Activated CD4-positive, alpha-beta T cell treated with anti-CD3 and anti-CD28 coated beads, Interleukin-10, Interleukin-2, amounts not matched to agents 100 ng/mL and 50 ng/mL, durations not matched to agents 16 hours and 8 hours (primary cell): ENCODE data around the gene C21orf91.
A peak's percentile ranks its signal among the peaks of the same experiment; 100 is the strongest.

Experiments
- DNase-seq: peaks from one replicate; pipeline ENCODE4 v3.0.0-alpha.2; 2020

Gene C21orf91

DNA sequence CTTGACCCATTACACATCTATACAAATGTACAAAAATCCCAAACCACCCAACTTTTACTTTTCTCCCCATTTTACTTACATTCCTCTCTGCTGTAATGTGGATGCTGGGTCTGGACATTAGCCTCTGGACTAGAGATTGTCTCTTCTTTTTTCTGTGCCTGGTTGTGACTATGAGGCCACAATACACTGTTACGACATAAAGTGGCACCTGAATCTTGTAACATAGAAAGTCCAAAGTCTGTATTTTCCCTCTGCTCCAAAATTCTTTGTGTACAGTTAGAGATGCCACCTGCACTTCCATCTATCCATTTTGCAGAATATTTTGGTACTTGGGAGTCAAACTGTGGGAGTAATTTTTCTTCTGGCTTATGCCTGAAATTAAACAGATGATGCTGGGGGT lies 22.7 kb downstream of the C21orf91 start:
- no peak for DNase-seq

DNA sequence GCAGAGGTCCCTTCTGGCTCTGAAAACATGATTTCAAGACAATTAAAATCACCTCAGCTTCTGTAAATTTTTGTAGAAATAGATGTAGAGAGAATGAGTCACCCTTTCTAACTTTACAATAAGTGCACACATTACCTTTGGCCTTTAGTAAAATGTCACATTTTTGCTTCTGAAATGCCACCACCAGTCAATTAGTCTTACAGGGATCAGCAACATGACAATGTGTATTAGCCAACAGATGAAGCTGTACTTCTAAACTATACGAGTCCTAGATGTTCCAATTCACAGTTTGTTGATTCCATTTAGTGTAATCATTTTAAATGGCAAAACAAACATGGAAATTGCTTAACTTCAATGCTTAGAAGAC lies 23.1 kb downstream of the C21orf91 start:
- no peak for DNase-seq

DNA sequence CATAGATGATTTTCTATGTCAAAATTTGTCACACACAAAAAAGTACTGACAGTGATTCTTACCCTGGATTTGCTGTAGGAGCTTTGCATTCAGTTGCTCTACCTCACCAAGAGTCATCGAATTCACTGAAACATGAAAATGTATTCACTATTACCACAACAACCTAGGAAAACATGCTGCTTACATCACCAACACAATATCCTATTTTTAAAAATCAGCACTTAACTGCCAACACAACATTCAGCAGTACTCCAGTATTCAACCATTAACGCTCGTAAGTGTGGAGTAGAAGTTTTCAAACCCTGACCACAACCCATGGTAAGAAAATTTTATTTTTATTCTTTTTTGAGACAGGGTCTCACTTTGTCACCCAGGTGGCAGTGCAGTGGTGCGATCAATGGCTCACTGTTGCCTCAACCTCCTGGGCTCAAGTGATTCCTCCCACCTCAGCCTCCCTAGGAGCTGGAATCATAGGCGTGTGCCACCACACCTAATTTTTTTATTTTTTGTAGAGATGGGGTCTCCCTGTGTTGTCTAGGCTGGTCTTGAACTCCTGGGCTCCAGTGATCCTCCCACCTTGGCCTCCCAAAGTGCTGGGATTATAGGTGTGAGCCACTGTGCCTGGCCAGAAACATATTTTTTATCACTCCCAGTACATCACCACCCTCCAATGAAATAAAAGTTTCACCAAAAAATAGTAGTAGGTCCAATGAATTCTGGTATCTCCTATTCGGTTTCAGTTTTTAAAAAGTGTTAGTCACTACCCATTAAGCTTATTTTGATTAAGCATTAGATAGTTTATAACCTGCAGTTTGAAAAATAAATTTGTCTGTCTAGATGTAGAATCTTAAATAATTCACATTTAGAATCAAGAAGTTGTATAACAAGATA lies 23.8 kb downstream of the C21orf91 start:
- no peak for DNase-seq

DNA sequence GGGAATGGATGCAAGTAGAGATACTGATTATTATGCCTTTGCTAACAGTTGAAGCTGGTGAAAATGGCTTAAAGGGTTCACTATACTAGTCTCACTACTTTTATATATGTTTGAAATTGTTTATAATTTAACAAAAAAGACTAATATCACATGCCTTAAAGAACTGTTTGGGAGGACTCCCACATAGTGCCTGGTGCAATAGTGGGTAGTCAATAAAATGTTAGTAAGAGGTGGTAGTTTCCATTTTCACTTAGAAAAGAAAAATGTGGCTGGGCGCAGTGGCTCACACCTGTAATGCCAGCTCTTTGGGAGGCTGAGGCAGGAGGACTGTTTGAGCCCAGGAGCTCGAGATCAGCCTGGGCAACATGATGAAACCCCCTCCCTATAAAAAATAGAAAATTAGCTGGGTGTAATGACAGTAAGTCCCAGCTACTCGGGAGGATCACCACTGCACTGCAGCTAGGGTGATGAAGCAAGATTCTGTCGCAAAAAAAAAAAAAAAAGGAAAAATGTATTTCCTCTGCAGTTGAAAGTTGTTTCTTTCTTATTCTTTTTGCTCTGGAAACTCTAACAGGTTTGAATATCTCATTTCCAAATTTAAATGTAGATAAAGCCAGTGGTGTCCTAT lies 24.5 kb downstream of the C21orf91 start:
- DNase-seq = no peak

DNA sequence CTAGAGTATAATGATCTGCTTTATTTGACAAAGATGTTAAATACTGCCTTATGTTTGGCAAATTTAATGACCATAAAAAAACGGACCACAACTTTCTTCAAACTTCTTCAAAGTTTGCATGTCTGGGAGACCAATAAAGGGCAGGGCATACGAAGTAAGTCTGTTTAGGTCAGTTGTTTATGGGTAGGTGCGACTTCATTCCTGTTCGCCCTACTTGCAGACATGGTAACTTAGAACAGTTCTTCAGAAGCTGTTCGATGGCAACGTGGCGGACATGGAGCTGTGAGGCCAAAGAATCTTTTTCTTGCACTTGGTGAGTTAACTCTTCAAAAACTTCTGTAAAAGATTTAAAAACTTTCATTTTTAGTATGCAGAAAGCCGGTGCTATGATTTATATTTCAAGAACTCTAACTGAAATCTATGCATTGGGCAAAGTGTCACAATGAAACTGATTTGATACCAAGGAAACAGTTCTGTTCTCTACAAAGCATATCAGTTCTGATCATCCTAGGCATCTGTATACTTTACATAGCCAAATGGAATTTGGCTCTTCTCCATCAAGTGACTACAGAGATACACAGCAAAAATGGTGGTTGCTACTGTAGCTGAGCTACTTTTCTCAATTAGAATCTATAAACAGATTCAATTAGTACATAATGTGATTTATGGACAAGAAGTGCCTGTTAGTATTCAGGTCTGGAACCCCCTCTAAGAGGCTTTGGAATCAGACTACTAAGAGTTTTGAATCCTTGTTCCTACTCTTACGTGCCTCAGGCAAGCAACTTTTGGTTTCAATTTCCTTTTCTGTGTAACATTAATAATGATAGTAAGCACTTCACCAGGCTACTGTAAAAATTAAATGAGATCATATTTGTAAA lies 25.7 kb downstream of the C21orf91 start:
- DNase-seq = peak; percentile 68

DNA sequence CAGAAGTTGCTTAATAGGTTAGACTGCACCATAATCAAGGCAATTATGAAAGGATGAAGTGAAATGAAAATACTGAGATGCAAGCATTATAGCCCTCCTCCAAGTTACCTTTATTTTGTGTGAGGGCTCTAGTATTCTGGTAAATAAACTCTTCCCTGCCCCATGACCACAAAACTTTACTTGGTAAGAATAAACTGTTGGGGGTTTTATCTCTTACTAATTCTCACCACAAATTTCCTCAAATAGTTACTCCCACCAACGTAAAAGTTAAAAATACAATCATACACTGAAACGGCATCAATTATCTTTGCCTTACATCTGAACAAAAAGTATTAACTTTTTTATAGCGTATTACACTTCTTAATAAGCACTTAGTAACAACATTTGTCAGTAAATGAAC lies 29.5 kb downstream of the C21orf91 start:
- peak; percentile 70 for DNase-seq

DNA sequence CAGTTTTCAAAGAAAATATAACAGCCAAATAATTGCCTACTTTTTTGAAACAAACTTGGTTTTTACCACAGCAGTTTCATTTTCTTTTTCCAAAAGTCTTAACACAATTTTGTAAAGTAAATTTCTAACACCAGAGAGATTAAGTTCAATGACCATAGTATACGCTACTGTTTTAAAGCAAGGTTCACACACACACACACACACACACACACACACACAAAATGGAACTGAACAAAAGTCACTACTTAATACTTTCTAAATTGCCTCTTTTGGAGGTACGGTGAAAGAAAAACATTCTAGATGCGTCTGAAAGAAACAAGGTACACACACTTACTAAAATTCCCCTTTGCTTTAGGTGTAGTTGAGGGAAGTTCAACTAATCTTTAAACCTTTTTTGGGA lies 30.1 kb downstream of the C21orf91 start:
- DNase-seq = no peak

- DNase-seq = no peak
Observed at GRCh38 chr21:17786851-17787181, 32.3 kb downstream of the C21orf91 start.

- peak; percentile 83 for DNase-seq
Observed at GRCh38 chr21:17786071-17786850, 32.9 kb downstream of the C21orf91 start.

DNA sequence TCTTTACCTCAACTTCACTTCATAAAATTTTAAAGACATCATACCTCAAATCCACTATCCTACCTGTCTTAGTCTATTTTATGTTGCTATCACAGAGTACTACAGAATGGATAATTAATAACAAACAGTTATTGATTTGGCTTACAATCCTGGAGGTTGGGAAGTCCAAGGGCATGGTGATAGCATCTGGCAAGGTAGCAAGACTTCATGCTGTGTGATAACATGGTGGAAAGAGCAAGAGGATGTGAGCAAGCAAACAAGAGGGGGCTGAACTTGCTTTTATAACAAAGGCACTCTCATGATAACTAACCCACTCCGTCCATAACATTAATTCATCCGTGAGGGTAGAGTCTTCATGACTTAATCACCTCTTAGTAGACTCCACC lies 33.8 kb downstream of the C21orf91 start:
- DNase-seq = no peak

GRCh38 chr21:17784604-17785402 lies 34.4 kb downstream of the C21orf91 start:
- peak; percentile 89 for DNase-seq

- DNase-seq = peak; percentile 63
Observed at GRCh38 chr21:17784180-17784598, 35.0 kb downstream of the C21orf91 start.

GRCh38 chr21:17783481-17784179 lies 35.5 kb downstream of the C21orf91 start:
- peak; percentile 60 for DNase-seq

DNA sequence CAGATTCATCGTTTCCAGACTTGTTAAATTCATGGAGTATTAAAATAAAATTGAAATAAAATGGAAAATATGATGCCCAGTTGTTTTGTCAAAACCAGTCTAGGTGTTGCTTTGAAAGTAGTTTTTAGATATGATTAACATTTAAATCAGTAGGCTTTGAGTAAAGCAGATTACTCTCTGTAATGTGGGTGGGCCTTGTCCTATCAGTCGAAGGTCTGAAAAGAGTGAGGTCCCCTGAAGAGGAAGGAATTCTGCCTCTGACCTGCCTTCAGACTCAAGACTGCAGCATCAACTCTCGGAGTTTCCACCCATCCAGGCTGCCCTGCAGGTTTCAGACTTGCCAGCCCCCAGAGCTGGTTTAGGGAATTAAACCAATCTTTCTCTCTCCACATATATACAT lies 36.2 kb downstream of the C21orf91 start:
- no peak for DNase-seq

GRCh38 chr21:17782051-17782450 lies 37.1 kb downstream of the C21orf91 start:
- no peak for DNase-seq

- DNase-seq = no peak
Observed at GRCh38 chr21:17781524-17781923, 37.6 kb downstream of the C21orf91 start.

DNA sequence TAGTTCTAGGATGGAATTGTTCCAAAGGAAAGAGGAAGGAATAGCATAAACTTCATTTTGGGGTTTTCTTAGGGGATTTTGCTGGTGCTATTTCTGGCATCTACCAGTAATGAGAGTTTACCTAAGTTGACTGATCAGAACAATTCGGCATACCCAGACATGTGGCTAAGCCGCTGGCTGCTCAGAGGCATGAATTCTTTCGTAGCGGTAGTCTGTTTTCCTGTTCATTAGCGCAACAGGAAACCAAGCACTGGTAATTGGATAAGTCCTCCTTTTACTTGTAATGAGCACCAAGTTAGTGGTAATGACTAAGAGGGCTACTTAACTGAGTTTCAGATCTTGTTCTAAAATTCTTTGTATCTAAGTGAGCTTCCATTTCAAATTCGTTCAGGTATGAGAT lies 38.6 kb downstream of the C21orf91 start:
- peak; percentile 82 for DNase-seq

DNA sequence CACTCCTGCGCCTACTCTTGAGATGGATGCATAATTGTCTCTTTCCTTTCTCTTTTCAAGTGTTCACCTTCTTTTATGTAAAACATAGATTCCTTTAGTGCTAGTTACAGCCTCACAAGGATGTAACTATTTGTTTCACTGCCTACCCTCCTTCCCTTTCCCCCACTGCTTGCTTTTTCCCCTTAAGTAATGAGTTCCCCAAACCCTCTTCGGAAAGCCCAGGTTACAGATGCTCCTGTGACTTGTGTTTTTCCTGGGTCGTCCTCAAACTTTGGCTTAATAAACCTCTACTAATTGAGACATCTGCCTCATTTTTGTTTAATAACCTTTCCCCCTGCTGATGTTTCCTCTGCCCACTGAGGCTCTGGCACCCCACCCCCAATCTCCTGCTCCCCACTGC lies 39.2 kb downstream of the C21orf91 start:
- no peak for DNase-seq

DNA sequence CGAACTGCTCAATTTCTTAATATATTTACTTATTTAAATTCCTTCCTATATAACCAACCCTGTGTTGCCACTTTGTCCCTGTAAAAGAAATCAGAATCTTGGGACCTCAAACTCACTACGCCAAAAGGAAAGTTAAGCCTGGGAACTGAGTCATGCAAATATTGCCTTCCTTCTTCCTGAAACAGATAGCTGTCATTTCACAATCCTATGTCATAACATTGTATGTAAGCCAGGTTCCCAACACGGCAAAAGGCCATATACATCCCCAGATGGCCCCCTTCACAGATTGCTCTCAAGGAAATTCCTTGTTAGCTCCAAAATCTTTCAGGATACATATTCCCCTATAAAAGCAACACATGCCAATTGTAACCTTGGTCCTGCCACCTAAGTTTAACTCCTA lies 39.7 kb downstream of the C21orf91 start:
- DNase-seq = no peak

DNA sequence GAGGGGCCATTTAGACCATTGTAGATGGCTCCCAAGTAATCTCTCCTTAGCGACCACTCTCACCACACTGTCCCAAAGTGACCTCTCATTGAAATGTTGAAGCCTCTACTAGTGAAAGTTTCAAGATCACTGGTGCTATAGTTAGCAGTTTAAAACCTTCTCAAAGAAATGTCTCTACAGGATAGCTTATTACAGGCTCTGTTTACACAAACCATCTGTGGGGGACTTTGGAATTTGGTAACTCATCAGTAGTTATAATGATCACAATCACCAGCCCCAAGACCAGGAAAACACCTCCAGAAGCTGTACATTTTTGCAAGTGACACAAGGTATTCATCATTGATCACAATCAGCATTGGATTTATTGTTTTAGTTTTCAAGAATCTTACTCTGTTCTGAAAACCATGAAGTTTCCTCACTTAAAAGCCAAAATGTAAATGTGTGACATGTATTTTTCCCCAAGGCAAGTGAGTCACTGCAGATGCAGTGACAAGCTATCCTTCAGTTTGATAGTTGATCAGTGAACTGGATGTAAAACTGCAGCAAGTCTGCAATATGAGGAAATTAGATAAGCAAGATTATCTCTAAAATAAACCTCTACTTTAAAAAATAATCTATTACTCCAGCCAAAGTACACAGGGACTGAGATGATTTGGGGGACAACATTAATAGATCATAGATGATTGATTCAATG lies 41.9 kb downstream of the C21orf91 start:
- DNase-seq = no peak
